Spinal cord (tissue), 10 donors: ENCODE results near the gene SYT2. TPM values are rescaled to one million over a fixed set of nuclear protein-coding genes. Genes with fewer than 3 reads are reported as not detected.
"Not testable (repeated sequence)": the region's sequence is repeated elsewhere in the genome, so short reads cannot be mapped to it uniquely, and the experiment has no call there.

Experiments
- DNase-seq, 6 donors: peaks; one replicate each; pipeline versions ENCODE4 v3.0.0 to v3.0.0-alpha.2; 2013 to 2015; ENCODE audit warnings: low spot score in 6 of 6, low read depth in 4 of 6
- H3K27ac ChIP-seq: one replicate; pipeline ENCODE4 v1.5.1; 2013; ENCODE audit warnings: low read depth, low read length, control low read depth
- H3K27me3 ChIP-seq: one replicate; pipeline ENCODE4 v1.6.1; 2013; ENCODE audit warnings: low read length; ENCODE audit not compliant: control insufficient read depth, insufficient read depth
- H3K36me3 ChIP-seq: one replicate; pipeline ENCODE4 v1.6.1; 2013; ENCODE audit warnings: low read length; ENCODE audit not compliant: control insufficient read depth, insufficient read depth
- H3K4me1 ChIP-seq: one replicate; pipeline ENCODE4 v1.6.1; 2013; ENCODE audit warnings: low read length; ENCODE audit not compliant: control insufficient read depth, insufficient read depth
- H3K4me3 ChIP-seq: one replicate; pipeline ENCODE4 v1.5.1; 2013; ENCODE audit warnings: low read depth, low read length, control low read depth
- H3K9me3 ChIP-seq: one replicate; pipeline ENCODE4 v1.6.1; 2013; ENCODE audit warnings: low read length; ENCODE audit not compliant: control insufficient read depth, insufficient read depth
- WGBS: methylation state at CpG from one replicate; pipeline ENCODE4 v1.1.5; 2013; ENCODE audit warnings: missing lambda C conversion rate; ENCODE audit not compliant: insufficient coverage; 5-methylcytosine and 5-hydroxymethylcytosine counted together
- polyA plus RNA-seq, 2 donors: library from polyadenylated mRNA; unstranded; fragments of 120-200 nt; gene quantifications; one replicate each; pipeline ENCODE4 v1.2.1, GENCODE V29; 2013; ENCODE audit not compliant: insufficient read length in 2 of 2
- total RNA-seq, 2 donors: library from RNA; depleted of rRNA in 1 of 2; stranded (reverse); fragments of 120-200 nt in 1 of 2; fragments of >200 nt in 1 of 2; gene quantifications; one replicate each; pipeline versions ENCODE4 v1.2.3 to v1.2.4, GENCODE V29; 2013 to 2014
- donor health status: healthy.

Gene SYT2
- total and polyA plus RNA-seq, 4 donors = 11.1 to 59.2 (median 48.8) TPM

- peaks cover 46% of the 10 kb centered on the region for H3K4me1 ChIP-seq
- H3K27me3 ChIP-seq = peaks cover 26% of the 10 kb centered on the region
- H3K9me3 ChIP-seq, H3K4me3 ChIP-seq, H3K36me3 ChIP-seq, H3K27ac ChIP-seq: not testable (repeated sequence)
- DNase-seq = peak in 2 of 6 donors; percentile 73 to 77
- 27% methylated on average over 4 of the region's 9 CpGs for WGBS
These were observed 71.5 kb downstream of the SYT2 start for GRCh38 chr1:202638701-202639305.

GRCh38 chr1:202638019-202638700, 72.1 kb downstream of the SYT2 start:
- DNase-seq = peak in 2 of 6 donors; percentile 72 to 80
- Histone ChIP-seq H3K9me3 (no peaks in the 10 kb centered on the region), H3K4me1 (peaks cover 41% of the 10 kb centered on the region), H3K27ac (peak overlapping the region; percentile 40), H3K27me3 (peaks cover 20% of the 10 kb centered on the region), H3K36me3 (no peaks in the 10 kb centered on the region), H3K4me3 (no peak overlapping the region)
- WGBS = 20% methylated on average over 6 of the region's 7 CpGs

GRCh38 chr1:202637321-202638018, 72.8 kb downstream of the SYT2 start:
- DNase-seq, H3K4me3 ChIP-seq, H3K9me3 ChIP-seq, H3K36me3 ChIP-seq: not testable (repeated sequence)
- peaks cover 14% of the 10 kb centered on the region for H3K27me3 ChIP-seq
- WGBS = 59% methylated on average over 15 of the region's 16 CpGs
- H3K4me1 ChIP-seq = peaks cover 34% of the 10 kb centered on the region
- H3K27ac ChIP-seq = peak overlapping the region; percentile 40

- H3K27ac ChIP-seq, H3K4me3 ChIP-seq, DNase-seq, H3K9me3 ChIP-seq, H3K36me3 ChIP-seq, H3K27me3 ChIP-seq: not testable (repeated sequence)
- no CpG with 5 or more reads among the region's 3 CpGs for WGBS
- peaks cover 32% of the 10 kb centered on the region for H3K4me1 ChIP-seq
These were observed 74.1 kb downstream of the SYT2 start for GRCh38 chr1:202636171-202636570.

GRCh38 chr1:202632241-202632640, 78.0 kb downstream of the SYT2 start:
- 83% methylated on average over 10 of the region's 10 CpGs for WGBS
- no peaks in the 10 kb centered on the region for H3K9me3 ChIP-seq
- no peaks in the 10 kb centered on the region for H3K27me3 ChIP-seq
- H3K4me1 ChIP-seq = peaks cover 10% of the 10 kb centered on the region
- no peak overlapping the region for H3K4me3 ChIP-seq
- H3K36me3 ChIP-seq = no peaks in the 10 kb centered on the region
- DNase-seq = no peak
- no peak overlapping the region for H3K27ac ChIP-seq

GRCh38 chr1:202631076-202631923, 79.0 kb downstream of the SYT2 start:
- WGBS = 60% methylated on average over 9 of the region's 11 CpGs
- Histone ChIP-seq H3K9me3 (no peaks in the 10 kb centered on the region), H3K27me3 (no peaks in the 10 kb centered on the region), H3K4me3 (no peak overlapping the region), H3K4me1 (peaks cover 7% of the 10 kb centered on the region), H3K36me3 (no peaks in the 10 kb centered on the region), H3K27ac (no peak overlapping the region)
- DNase-seq = no peak

GRCh38 chr1:202630541-202630940, 79.7 kb downstream of the SYT2 start:
- no peak overlapping the region for H3K4me3 ChIP-seq
- 91% methylated on average over 3 of the region's 6 CpGs for WGBS
- no peaks in the 10 kb centered on the region for H3K27me3 ChIP-seq
- H3K4me1 ChIP-seq = peaks cover 14% of the 10 kb centered on the region
- no peak for DNase-seq
- no peaks in the 10 kb centered on the region for H3K36me3 ChIP-seq
- H3K9me3 ChIP-seq = no peaks in the 10 kb centered on the region
- H3K27ac ChIP-seq = no peak overlapping the region

GRCh38 chr1:202630096-202630495, 80.2 kb downstream of the SYT2 start:
- peaks cover 16% of the 10 kb centered on the region for H3K4me1 ChIP-seq
- H3K36me3 ChIP-seq, H3K9me3 ChIP-seq, H3K27ac ChIP-seq, DNase-seq, H3K4me3 ChIP-seq, H3K27me3 ChIP-seq: not testable (repeated sequence)
- WGBS = 87% methylated on average over 3 of the region's 6 CpGs

GRCh38 chr1:202629257-202629811, 80.9 kb downstream of the SYT2 start:
- not testable (repeated sequence) for H3K36me3 ChIP-seq, H3K27ac ChIP-seq, DNase-seq, H3K27me3 ChIP-seq, H3K9me3 ChIP-seq, H3K4me3 ChIP-seq
- H3K4me1 ChIP-seq = peaks cover 16% of the 10 kb centered on the region
- WGBS = no CpG with 5 or more reads among the region's 2 CpGs
